ENCODE data around the gene CENPH. TPM values are rescaled to one million over a fixed set of nuclear protein-coding genes. Genes with fewer than 3 reads are reported as not detected.

CENPH gene
- total and polyA plus RNA-seq, 2 donors (not counting 3 experiments of a cell fraction or from before 2014, with no cell fraction given): 6.5 to 16.4 TPM

DNA sequence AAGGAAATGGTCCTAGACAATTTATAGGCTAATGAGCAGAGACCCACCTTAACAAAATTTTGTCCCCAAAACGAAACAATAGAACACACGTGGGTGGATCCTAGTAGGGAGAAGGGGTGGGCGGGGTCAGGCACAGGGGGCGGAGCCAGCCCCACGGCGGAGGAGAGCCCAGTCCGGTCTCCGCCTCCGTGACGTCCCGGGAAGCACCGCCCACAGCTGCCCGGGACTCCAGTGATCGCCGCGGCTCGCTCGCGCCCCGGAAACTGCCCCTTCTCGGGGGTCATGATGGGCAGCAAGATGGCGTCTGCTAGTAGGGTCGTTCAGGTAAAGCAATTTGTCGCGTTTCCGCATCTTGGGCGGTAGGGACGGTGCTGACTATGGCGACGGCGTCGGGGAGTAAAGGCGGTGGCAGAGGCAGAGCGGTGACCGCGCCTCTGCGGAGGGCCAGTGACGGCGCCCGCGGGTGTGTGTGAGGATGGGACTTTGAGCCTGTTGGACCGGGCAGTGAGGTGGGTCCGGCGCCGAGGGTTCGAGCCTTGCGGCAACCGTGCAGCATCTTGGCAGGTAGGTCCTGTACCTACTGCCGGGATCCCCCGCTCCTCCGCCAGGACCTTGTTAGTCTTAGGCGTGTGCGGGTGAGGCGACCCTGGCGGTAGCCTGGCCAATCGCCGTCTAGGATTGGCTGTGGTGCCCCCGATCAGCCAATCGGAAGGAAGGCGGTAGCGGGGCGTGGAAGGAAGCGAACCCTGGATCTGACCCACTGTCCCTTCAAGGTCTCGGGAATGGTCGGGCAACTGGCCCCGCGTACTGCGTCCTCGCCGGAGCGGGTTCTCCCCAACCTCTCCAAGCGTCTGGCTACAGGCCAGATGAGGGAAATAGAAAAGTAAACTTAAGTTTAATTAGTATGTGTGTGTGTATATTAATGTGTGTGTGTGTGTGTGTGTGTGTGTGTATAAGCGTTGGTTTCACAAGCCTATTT lies 28.5 kb downstream of the CENPH start:
- Histone ChIP-seq H3K36me3 (ENCODE audit: control insufficient read depth in 2 of 2, extremely low read depth in 1 of 2, insufficient read depth in 2 of 2, low read length in 2 of 2) (no peaks in the 10 kb centered on the region), H4K20me1 (replicated peaks; ENCODE audit: control insufficient read depth, extremely low read depth, insufficient read depth, low read length) (no peaks in the 10 kb centered on the region), H2AFZ (ENCODE audit: low read depth, low read length) (peak overlapping the region; percentile 92), H3K4me1 (ENCODE audit: control insufficient read depth, extremely low read depth, insufficient read depth, low read length) (peaks cover 7% of the 10 kb centered on the region), H3K27me3 (ENCODE audit: control insufficient read depth in 2 of 2, insufficient read depth in 2 of 2, low read length in 2 of 2) (no peaks in the 10 kb centered on the region), H3K4me3 (replicated peaks in 1 of 3; ENCODE audit: insufficient read depth in 1 of 3, low read depth in 1 of 3, low read length in 3 of 3) (peak overlapping the region; percentile 1 to 80 (median 52)), H3K9me1 (replicated peaks; ENCODE audit: control insufficient read depth, extremely low read depth, insufficient read depth, low read length) (no peaks in the 10 kb centered on the region), H3K9ac (replicated peaks; ENCODE audit: extremely low read depth, insufficient read depth, low read length) (peak overlapping the region; percentile 48), H3K9me3 (replicated peaks; ENCODE audit: control insufficient read depth, insufficient read depth, low read length) (no peaks in the 10 kb centered on the region), H3K4me2 (ENCODE audit: insufficient read depth, low read length) (peak overlapping the region; percentile 97), H3K27ac (ENCODE audit: insufficient read depth, low read depth, low read length) (peak overlapping the region; percentile 33), H3K79me2 (ENCODE audit: control insufficient read depth, insufficient read depth, low read length) (peaks cover 5% of the 10 kb centered on the region)
- intact Hi-C loops (cut with micrococcal nuclease): loop anchor here (1.0 to 2.0 kb wide), 2 partner anchors 17 to 29 kb away; partner anchors contain the start of genes CDK7 and CENPH
- ChIA-PET CTCF (interaction anchor here (0.7 to 1.0 kb wide), 2 partner anchors 17 to 124 kb away, joined by 3 to 4 read pairs; partner anchors contain the start of genes CDK7 and SLC30A5), POLR2A (no interaction called here)
- dilution Hi-C loops (cut with MboI; ENCODE audit: extremely low pct_ligation_motif_present, low sequenced_read_pairs): no loop called here
- FAIRE-seq (peak; percentile 92), DNase-seq (ENCODE audit: low read depth, low spot score) (peak; percentile 92)
- TF ChIP-seq FOS (IDR thresholded peaks at IDR 0.05; ENCODE audit: borderline replicate concordance, insufficient read depth, low read length): no peak
- no peak for TF ChIP-seq MYC (IDR thresholded peaks at IDR 0.05; ENCODE audit: low read depth, low read length)
- no peak for TF ChIP-seq GATA2 (IDR thresholded peaks at IDR 0.05; ENCODE audit: insufficient read depth, insufficient read length, low read depth, low read length)
- peak; percentile 57 for TF ChIP-seq POLR2AphosphoS5 (IDR thresholded peaks at IDR 0.05; ENCODE audit: insufficient read depth, low read depth, low read length)
- peak; percentile 75 for TF ChIP-seq POLR2A (IDR thresholded peaks at IDR 0.05; ENCODE audit: low read depth, low read length)
- TF ChIP-seq, protein P1, sequence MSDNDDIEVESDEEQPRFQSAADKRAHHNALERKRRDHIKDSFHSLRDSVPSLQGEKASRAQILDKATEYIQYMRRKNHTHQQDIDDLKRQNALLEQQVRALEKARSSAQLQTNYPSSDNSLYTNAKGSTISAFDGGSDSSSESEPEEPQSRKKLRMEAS (IDR thresholded peaks at IDR 0.05; ENCODE audit: insufficient read depth, insufficient read length): no peak
- TF ChIP-seq, protein P2, sequence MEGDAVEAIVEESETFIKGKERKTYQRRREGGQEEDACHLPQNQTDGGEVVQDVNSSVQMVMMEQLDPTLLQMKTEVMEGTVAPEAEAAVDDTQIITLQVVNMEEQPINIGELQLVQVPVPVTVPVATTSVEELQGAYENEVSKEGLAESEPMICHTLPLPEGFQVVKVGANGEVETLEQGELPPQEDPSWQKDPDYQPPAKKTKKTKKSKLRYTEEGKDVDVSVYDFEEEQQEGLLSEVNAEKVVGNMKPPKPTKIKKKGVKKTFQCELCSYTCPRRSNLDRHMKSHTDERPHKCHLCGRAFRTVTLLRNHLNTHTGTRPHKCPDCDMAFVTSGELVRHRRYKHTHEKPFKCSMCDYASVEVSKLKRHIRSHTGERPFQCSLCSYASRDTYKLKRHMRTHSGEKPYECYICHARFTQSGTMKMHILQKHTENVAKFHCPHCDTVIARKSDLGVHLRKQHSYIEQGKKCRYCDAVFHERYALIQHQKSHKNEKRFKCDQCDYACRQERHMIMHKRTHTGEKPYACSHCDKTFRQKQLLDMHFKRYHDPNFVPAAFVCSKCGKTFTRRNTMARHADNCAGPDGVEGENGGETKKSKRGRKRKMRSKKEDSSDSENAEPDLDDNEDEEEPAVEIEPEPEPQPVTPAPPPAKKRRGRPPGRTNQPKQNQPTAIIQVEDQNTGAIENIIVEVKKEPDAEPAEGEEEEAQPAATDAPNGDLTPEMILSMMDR (IDR thresholded peaks at IDR 0.05; ENCODE audit: extremely low read depth in 1 of 2, insufficient read depth in 1 of 2, low read depth in 1 of 2, low read length in 2 of 2): peak in 1 of 2 donors; percentile 28
- no peak for TF ChIP-seq JUN (IDR thresholded peaks at IDR 0.05; ENCODE audit: borderline replicate concordance, insufficient read depth, insufficient read length, low read depth)
- TF ChIP-seq EZH2 (IDR thresholded peaks at IDR 0.05; ENCODE audit: borderline replicate concordance, low read depth, low read length, severe bottlenecking): no peak
- no TSS peak for BruUV-seq (replicated peaks)

All from endothelial cell of umbilical vein (primary cell).